K562 (cell line): Measurements from ENCODE around the gene PDLIM7. TPM values are rescaled to one million over a fixed set of nuclear protein-coding genes. Genes with fewer than 3 reads are reported as not detected.
A peak's percentile ranks its signal among the peaks of the same experiment; 100 is the strongest.

Experiments used
- ATF1 ChIP-seq, 2 experiments: fragments of 450-650 bp in 1 of 2; IDR thresholded peaks; 2 replicates each; pipeline ENCODE4 v1.6.1; 2016; ENCODE audit warnings: missing compliant biosample characterization in 1 of 2, missing genetic modification characterization in 1 of 2
- HDAC1 ChIP-seq, 2 experiments: fragments of 450-650 bp; IDR thresholded peaks; 2 replicates each; pipeline ENCODE4 v1.6.1; 2016 to 2017; ENCODE audit warnings: inconsistent platforms in 1 of 2, mild to moderate bottlenecking in 1 of 2, moderate library complexity in 1 of 2
- MBD2 ChIP-seq: sonication (generic); IDR thresholded peaks from 2 replicates; pipeline ENCODE4 v1.6.1; 2016; ENCODE audit warnings: low read depth, borderline replicate concordance
- MTA1 ChIP-seq: fragments of 450-650 bp; IDR thresholded peaks from 2 replicates; pipeline ENCODE4 v1.6.1; 2017; ENCODE audit warnings: borderline replicate concordance
- RBM34 ChIP-seq: fragments of 200-400 bp; formaldehyde crosslinking; IDR thresholded peaks from 2 replicates; pipeline ENCODE4 v1.6.1; 2018; ENCODE audit warnings: low read length, borderline replicate concordance; ENCODE audit not compliant: insufficient read depth
- TSC22D4 ChIP-seq: fragments of 450-650 bp; IDR thresholded peaks from 2 replicates; pipeline ENCODE4 v1.6.1; 2016; ENCODE audit warnings: missing genetic modification characterization, missing biosample characterization, control low read depth
- ZNF175 ChIP-seq: fragments of 200-800 bp; sonication (Bioruptor generic); IDR thresholded peaks from 2 replicates; pipeline ENCODE4 v1.6.1; 2016; ENCODE audit warnings: low read depth, mild to moderate bottlenecking, missing genetic modification characterization, missing compliant biosample characterization
- ZNF316 ChIP-seq: fragments of 450-650 bp; IDR thresholded peaks from 2 replicates; pipeline ENCODE4 v1.6.1; 2016
- ZNF766 ChIP-seq: fragments of 200-800 bp; sonication (Bioruptor generic); conservative IDR thresholded peaks from 2 replicates; pipeline ENCODE4 v1.6.1; 2016; ENCODE audit warnings: missing genetic modification characterization, missing compliant biosample characterization
- polyA plus RNA-seq, 8 experiments: library from polyadenylated mRNA; depleted of rRNA in 4 of 8; stranded (reverse) in 5 of 8; unstranded in 3 of 8; fragments of >200 nt; fragmentation: Nextera tagmentation in 2 of 8; fragmentation: Illumina TruSeq in 1 of 8; extraction: Ambion mirVana in 2 of 8; extraction: Trizol in 1 of 8; gene quantifications; 2 replicates each; pipeline versions ENCODE4 v1.2.1 to v1.2.3, GENCODE V29; 2011 to 2014; ENCODE audit warnings: inconsistent platforms in 1 of 8, missing spikeins in 1 of 8
- total RNA-seq, 7 experiments: library from RNA; depleted of rRNA in 6 of 7; stranded (reverse); fragments of >200 nt in 6 of 7; fragmentation: Illumina TruSeq in 2 of 7; extraction: Trizol in 2 of 7; gene quantifications; 2 replicates each; pipeline versions ENCODE4 v1.2.1 to v1.2.3, GENCODE V29; 2011 to 2021; ENCODE audit warnings: low replicate concordance in 1 of 7
- TF ChIP-seq, protein P1 (sequence below): fragments of 450-650 bp; IDR thresholded peaks from 2 replicates; pipeline ENCODE4 v1.6.1; 2017; ENCODE audit warnings: antibody characterized with exemption, mild to moderate bottlenecking
- TF ChIP-seq, protein P2 (sequence below): fragments of 450-650 bp; IDR thresholded peaks from 2 replicates; pipeline ENCODE4 v1.6.1; 2016; ENCODE audit warnings: low read depth
- TF ChIP-seq, protein P3 (sequence below), 2 experiments: IDR thresholded peaks; 2 replicates each; pipeline ENCODE4 v1.6.1; 2011; ENCODE audit warnings: borderline replicate concordance in 1 of 2, control low read depth in 1 of 2, low read depth in 1 of 2, low read length in 1 of 2, mild to moderate bottlenecking in 1 of 2, mixed read lengths in 1 of 2, moderate library complexity in 1 of 2; ENCODE audit not compliant: insufficient read depth in 1 of 2, insufficient read length in 1 of 2, poor library complexity in 1 of 2, severe bottlenecking in 1 of 2; ENCODE audit errors: extremely low read depth in 1 of 2

The PDLIM7 gene
- total and polyA plus RNA-seq, 9 of the 15 experiments (the other 6 are each of a cell fraction or from before 2014, with no cell fraction given) = 2.1 to 124 (median 32.6) TPM

GRCh38 chr5:177516601-177517568 is 19.5 kb upstream of the PDLIM7 start, which contains the start of gene DDX41 (continued):
- TF ChIP-seq ZNF175 (CRISPR knock-in tag) = no peak; the same call in 1 of the 2 replicates
- TF ChIP-seq TSC22D4 (tag) = no peak
- peak in 1 of 2 experiments; percentile 96; a peak in 2 of 4 replicates for TF ChIP-seq HDAC1 (IDR thresholded peaks at IDR 0.05)
- TF ChIP-seq, protein P1, sequence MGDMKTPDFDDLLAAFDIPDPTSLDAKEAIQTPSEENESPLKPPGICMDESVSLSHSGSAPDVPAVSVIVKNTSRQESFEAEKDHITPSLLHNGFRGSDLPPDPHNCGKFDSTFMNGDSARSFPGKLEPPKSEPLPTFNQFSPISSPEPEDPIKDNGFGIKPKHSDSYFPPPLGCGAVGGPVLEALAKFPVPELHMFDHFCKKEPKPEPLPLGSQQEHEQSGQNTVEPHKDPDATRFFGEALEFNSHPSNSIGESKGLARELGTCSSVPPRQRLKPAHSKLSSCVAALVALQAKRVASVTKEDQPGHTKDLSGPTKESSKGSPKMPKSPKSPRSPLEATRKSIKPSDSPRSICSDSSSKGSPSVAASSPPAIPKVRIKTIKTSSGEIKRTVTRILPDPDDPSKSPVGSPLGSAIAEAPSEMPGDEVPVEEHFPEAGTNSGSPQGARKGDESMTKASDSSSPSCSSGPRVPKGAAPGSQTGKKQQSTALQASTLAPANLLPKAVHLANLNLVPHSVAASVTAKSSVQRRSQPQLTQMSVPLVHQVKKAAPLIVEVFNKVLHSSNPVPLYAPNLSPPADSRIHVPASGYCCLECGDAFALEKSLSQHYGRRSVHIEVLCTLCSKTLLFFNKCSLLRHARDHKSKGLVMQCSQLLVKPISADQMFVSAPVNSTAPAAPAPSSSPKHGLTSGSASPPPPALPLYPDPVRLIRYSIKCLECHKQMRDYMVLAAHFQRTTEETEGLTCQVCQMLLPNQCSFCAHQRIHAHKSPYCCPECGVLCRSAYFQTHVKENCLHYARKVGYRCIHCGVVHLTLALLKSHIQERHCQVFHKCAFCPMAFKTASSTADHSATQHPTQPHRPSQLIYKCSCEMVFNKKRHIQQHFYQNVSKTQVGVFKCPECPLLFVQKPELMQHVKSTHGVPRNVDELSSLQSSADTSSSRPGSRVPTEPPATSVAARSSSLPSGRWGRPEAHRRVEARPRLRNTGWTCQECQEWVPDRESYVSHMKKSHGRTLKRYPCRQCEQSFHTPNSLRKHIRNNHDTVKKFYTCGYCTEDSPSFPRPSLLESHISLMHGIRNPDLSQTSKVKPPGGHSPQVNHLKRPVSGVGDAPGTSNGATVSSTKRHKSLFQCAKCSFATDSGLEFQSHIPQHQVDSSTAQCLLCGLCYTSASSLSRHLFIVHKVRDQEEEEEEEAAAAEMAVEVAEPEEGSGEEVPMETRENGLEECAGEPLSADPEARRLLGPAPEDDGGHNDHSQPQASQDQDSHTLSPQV = no peak
- TF ChIP-seq, protein P2, sequence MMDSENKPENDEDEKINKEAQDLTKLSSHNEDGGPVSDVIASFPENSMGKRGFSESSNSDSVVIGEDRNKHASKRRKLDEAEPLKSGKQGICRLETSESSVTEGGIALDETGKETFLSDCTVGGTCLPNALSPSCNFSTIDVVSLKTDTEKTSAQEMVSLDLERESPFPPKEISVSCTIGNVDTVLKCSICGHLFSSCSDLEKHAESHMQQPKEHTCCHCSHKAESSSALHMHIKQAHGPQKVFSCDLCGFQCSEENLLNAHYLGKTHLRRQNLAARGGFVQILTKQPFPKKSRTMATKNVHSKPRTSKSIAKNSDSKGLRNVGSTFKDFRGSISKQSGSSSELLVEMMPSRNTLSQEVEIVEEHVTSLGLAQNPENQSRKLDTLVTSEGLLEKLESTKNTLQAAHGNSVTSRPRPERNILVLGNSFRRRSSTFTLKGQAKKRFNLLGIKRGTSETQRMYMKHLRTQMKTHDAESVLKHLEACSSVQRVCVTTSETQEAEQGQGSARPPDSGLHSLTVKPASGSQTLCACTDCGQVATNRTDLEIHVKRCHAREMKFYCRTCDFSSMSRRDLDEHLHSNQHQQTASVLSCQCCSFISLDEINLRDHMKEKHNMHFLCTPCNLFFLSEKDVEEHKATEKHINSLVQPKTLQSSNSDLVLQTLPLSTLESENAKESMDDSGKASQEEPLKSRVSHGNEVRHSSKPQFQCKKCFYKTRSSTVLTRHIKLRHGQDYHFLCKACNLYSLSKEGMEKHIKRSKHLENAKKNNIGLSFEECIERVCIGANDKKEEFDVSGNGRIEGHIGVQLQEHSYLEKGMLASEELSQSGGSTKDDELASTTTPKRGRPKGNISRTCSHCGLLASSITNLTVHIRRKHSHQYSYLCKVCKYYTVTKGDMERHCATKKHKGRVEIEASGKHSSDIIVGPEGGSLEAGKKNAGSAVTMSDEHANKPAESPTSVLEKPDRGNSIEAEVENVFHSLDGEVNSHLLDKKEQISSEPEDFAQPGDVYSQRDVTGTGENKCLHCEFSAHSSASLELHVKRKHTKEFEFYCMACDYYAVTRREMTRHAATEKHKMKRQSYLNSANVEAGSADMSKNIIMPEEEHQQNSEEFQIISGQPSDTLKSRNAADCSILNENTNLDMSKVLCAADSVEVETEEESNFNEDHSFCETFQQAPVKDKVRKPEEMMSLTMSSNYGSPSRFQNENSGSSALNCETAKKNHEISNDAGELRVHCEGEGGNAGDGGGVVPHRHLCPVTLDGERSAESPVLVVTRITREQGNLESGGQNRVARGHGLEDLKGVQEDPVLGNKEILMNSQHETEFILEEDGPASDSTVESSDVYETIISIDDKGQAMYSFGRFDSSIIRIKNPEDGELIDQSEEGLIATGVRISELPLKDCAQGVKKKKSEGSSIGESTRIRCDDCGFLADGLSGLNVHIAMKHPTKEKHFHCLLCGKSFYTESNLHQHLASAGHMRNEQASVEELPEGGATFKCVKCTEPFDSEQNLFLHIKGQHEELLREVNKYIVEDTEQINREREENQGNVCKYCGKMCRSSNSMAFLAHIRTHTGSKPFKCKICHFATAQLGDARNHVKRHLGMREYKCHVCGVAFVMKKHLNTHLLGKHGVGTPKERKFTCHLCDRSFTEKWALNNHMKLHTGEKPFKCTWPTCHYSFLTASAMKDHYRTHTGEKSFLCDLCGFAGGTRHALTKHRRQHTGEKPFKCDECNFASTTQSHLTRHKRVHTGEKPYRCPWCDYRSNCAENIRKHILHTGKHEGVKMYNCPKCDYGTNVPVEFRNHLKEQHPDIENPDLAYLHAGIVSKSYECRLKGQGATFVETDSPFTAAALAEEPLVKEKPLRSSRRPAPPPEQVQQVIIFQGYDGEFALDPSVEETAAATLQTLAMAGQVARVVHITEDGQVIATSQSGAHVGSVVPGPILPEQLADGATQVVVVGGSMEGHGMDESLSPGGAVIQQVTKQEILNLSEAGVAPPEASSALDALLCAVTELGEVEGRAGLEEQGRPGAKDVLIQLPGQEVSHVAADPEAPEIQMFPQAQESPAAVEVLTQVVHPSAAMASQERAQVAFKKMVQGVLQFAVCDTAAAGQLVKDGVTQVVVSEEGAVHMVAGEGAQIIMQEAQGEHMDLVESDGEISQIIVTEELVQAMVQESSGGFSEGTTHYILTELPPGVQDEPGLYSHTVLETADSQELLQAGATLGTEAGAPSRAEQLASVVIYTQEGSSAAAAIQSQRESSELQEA = peak; percentile 99
- peak; percentile 74 for TF ChIP-seq ZNF766 (CRISPR knock-in tag)
- TF ChIP-seq, protein P3, sequence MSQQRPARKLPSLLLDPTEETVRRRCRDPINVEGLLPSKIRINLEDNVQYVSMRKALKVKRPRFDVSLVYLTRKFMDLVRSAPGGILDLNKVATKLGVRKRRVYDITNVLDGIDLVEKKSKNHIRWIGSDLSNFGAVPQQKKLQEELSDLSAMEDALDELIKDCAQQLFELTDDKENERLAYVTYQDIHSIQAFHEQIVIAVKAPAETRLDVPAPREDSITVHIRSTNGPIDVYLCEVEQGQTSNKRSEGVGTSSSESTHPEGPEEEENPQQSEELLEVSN (IDR thresholded peaks at IDR 0.05; ENCODE audit: borderline replicate concordance in 1 of 2, extremely low read depth in 1 of 2, insufficient read depth in 1 of 2, insufficient read length in 1 of 2, low read depth in 1 of 2, low read length in 1 of 2, poor library complexity in 1 of 2, severe bottlenecking in 1 of 2) = peak in 1 of 2 experiments; percentile 22
- TF ChIP-seq ATF1 (CRISPR knock-in tag; IDR thresholded peaks at IDR 0.05) = no peak
- TF ChIP-seq ATF1 (tag; IDR thresholded peaks at IDR 0.05) = peak; percentile 95
- no peak for TF ChIP-seq RBM34
- peak; percentile 78 for TF ChIP-seq MBD2
- peak; percentile 57; the same call in 1 of the 2 replicates for TF ChIP-seq MTA1
- no peak for TF ChIP-seq ZNF316
